GM12878 (cell line): ENCODE results near the gene CDC123. TPM values are rescaled to one million over a fixed set of nuclear protein-coding genes. Genes with fewer than 3 reads are reported as not detected.
A peak's percentile ranks its signal among the peaks of the same experiment; 100 is the strongest.

ENCODE experiments used
- CBFB ChIP-seq: IDR thresholded peaks from 2 replicates; pipeline ENCODE4 v1.6.1; 2016; ENCODE audit warnings: antibody characterized with exemption, low read depth
- CEBPZ ChIP-seq: fragments of 150-350 bp; IDR thresholded peaks from 2 replicates; pipeline ENCODE4 v1.6.1; 2016; ENCODE audit warnings: low read depth, low read length
- NR2C2 ChIP-seq: IDR thresholded peaks from 2 replicates; pipeline ENCODE4 v1.6.1; 2011; ENCODE audit warnings: borderline replicate concordance, low read depth; ENCODE audit not compliant: control insufficient read depth, insufficient read length
- RUNX3 ChIP-seq: IDR thresholded peaks from 2 replicates; pipeline ENCODE4 v1.6.1; 2012; ENCODE audit warnings: low read length, inconsistent platforms
- TCF12 ChIP-seq: IDR thresholded peaks from 2 replicates; pipeline ENCODE4 v1.6.1; 2011; ENCODE audit warnings: low read depth, mild to moderate bottlenecking, low read length
- WRNIP1 ChIP-seq: IDR thresholded peaks from 2 replicates; pipeline ENCODE4 v1.6.1; 2011; ENCODE audit warnings: low read depth, low read length, improper control_type of control experiment, borderline replicate concordance
- ZBTB33 ChIP-seq: fragments of 450-650 bp; IDR thresholded peaks from 2 replicates; pipeline ENCODE4 v1.6.1; 2017; ENCODE audit warnings: mild to moderate bottlenecking
- ZNF687 ChIP-seq: fragments of 450-650 bp; IDR thresholded peaks from 2 replicates; pipeline ENCODE4 v1.6.1; 2017; ENCODE audit warnings: mild to moderate bottlenecking, moderate library complexity
- polyA plus RNA-seq, 11 experiments: library from polyadenylated mRNA; depleted of rRNA in 4 of 11; unstranded in 6 of 11; stranded (reverse) in 5 of 11; fragments of >200 nt; fragmentation: Nextera tagmentation in 4 of 11; fragmentation: Illumina TruSeq in 1 of 11; extraction: Ambion mirVana in 4 of 11; extraction: Trizol in 1 of 11; gene quantifications; 1 replicate in 1 of 11; 2 replicates in 10 of 11; pipeline versions ENCODE4 v1.2.1 to v1.2.3, GENCODE V29; 2011 to 2016; ENCODE audit warnings: inconsistent platforms in 2 of 11, missing spikeins in 2 of 11, low read depth in 1 of 11
- total RNA-seq, 4 experiments: library from RNA; depleted of rRNA in 3 of 4; stranded (reverse); fragments of >200 nt in 3 of 4; fragmentation: Illumina TruSeq in 1 of 4; extraction: Trizol in 1 of 4; gene quantifications; 2 replicates each; pipeline versions ENCODE4 v1.2.1 to v1.2.3, GENCODE V29; 2013 to 2021

Gene CDC123
- total and polyA plus RNA-seq, 10 of the 15 experiments (the other 5 are each of a cell fraction or from before 2014, with no cell fraction given) = 128 to 360 (median 209) TPM

- no peak for TF ChIP-seq ZNF687
- TF ChIP-seq RUNX3 = peak; percentile 85
- peak; percentile 14; the same call in 1 of the 2 replicates for TF ChIP-seq TCF12
- TF ChIP-seq WRNIP1 = no peak
- no peak for TF ChIP-seq NR2C2
- TF ChIP-seq ZBTB33 = peak; percentile 87
- TF ChIP-seq CEBPZ = no peak
- 0 out of 2 replicates have a peak, but pooled peaks have one; percentile 31 for TF ChIP-seq CBFB
These were observed 46.0 kb downstream of the CDC123 start (continued) for GRCh38 chr10:12241810-12242529.
